WTC11 (cell line): Measurements from ENCODE around the gene PRCC. TPM values are rescaled to one million over a fixed set of nuclear protein-coding genes. Genes with fewer than 3 reads are reported as not detected.

ENCODE experiments used
- ATAC-seq: fragments of 200-7000 bp; cut with Tn5 transposase; 2 replicates; pipeline ENCODE4 v1.10.0; 2021; ENCODE audit warnings: mild to moderate bottlenecking, moderate library complexity
- CTCF ChIA-PET: fragments of 300-600 bp; sonication (Branson Sonifier 250); formaldehyde crosslinking; loops from one replicate; lab custom pipeline; 2021; ENCODE audit warnings: antibody characterized with exemption; lab: Charles Lee
- POLR2A ChIA-PET: fragments of 350-600 bp; sonication (Branson Sonifier 250); formaldehyde crosslinking; loops from one replicate; lab custom pipeline; 2021; ENCODE audit warnings: antibody characterized with exemption; lab: Charles Lee
- DNase-seq: peaks from one replicate; pipeline ENCODE4 v3.0.0; 2021; ENCODE audit warnings: low spot score
- H3K27ac Mint-ChIP-seq: 2 replicates; pipeline ENCODE4 v1.8.0; 2021; ENCODE audit warnings: mixed read lengths
- H3K27me3 Mint-ChIP-seq: 2 replicates; pipeline ENCODE4 v1.8.0; 2021; ENCODE audit warnings: low read depth, mild to moderate bottlenecking, moderate library complexity, mixed read lengths
- H3K36me3 Mint-ChIP-seq: 2 replicates; pipeline ENCODE4 v1.8.0; 2021; ENCODE audit warnings: mixed read lengths
- H3K4me1 Mint-ChIP-seq: 2 replicates; pipeline ENCODE4 v1.8.0; 2022; ENCODE audit warnings: mixed read lengths
- H3K4me3 Mint-ChIP-seq: 2 replicates; pipeline ENCODE4 v1.8.0; 2021; ENCODE audit warnings: mild to moderate bottlenecking, moderate library complexity, mixed read lengths
- H3K9me3 Mint-ChIP-seq: 2 replicates; pipeline ENCODE4 v1.8.0; 2021; ENCODE audit warnings: mixed read lengths
- ATF3 ChIP-seq: sonication (generic); formaldehyde crosslinking; conservative IDR thresholded peaks from 2 replicates; pipeline ENCODE4 v1.8.1; 2022; ENCODE audit warnings: mild to moderate bottlenecking, missing genetic modification reagents
- CREB1 ChIP-seq: sonication (generic); formaldehyde crosslinking; IDR thresholded peaks from 2 replicates; pipeline ENCODE4 v1.8.0; 2023; ENCODE audit warnings: mild to moderate bottlenecking, missing genetic modification reagents
- ELF4 ChIP-seq: sonication (generic); formaldehyde crosslinking; IDR thresholded peaks from 2 replicates; pipeline ENCODE4 v1.8.1; 2022; ENCODE audit warnings: low read depth, mild to moderate bottlenecking, moderate library complexity, missing genetic modification reagents
- EMX1 ChIP-seq: fragments of 250-450 bp; sonication (Bioruptor Pico); IDR thresholded peaks from 2 replicates; pipeline ENCODE4 v1.8.0; 2021; ENCODE audit warnings: mild to moderate bottlenecking
- FOXP1 ChIP-seq: sonication (generic); formaldehyde crosslinking; IDR thresholded peaks from 2 replicates; pipeline ENCODE4 v1.8.0; 2022; ENCODE audit warnings: missing genetic modification reagents, mild to moderate bottlenecking, moderate library complexity, borderline replicate concordance
- NFE2L1 ChIP-seq: sonication (generic); formaldehyde crosslinking; IDR thresholded peaks from 2 replicates; pipeline ENCODE4 v1.8.1; 2023; ENCODE audit warnings: missing genetic modification reagents
- ZNF121 ChIP-seq: sonication (generic); formaldehyde crosslinking; IDR thresholded peaks from 2 replicates; pipeline ENCODE4 v1.8.0; 2023; ENCODE audit warnings: missing genetic modification reagents
- ZNF232 ChIP-seq: sonication (generic); formaldehyde crosslinking; IDR thresholded peaks from 2 replicates; pipeline ENCODE4 v1.8.0; 2022; ENCODE audit warnings: mild to moderate bottlenecking, missing genetic modification reagents
- ZNF263 ChIP-seq: sonication (generic); formaldehyde crosslinking; IDR thresholded peaks from 2 replicates; pipeline ENCODE4 v1.8.1; 2022; ENCODE audit warnings: low read depth, mild to moderate bottlenecking, moderate library complexity, missing genetic modification reagents
- ZNF317 ChIP-seq: sonication (generic); formaldehyde crosslinking; IDR thresholded peaks from 2 replicates; pipeline ENCODE4 v1.8.1; 2023; ENCODE audit warnings: low read depth, mild to moderate bottlenecking, moderate library complexity, missing genetic modification reagents, borderline replicate concordance
- ZNF416 ChIP-seq: fragments of 250-450 bp; sonication (Bioruptor Pico); IDR thresholded peaks from 2 replicates; pipeline ENCODE4 v1.9.0; 2021; ENCODE audit warnings: mild to moderate bottlenecking, inconsistent platforms
- total RNA-seq: library from RNA; stranded (reverse); gene quantifications from 3 replicates; pipeline ENCODE4 v1.2.3, GENCODE V29; 2021
- TF ChIP-seq, protein P1 (sequence below): sonication (generic); formaldehyde crosslinking; conservative IDR thresholded peaks from 2 replicates; pipeline ENCODE4 v1.8.1; 2023; ENCODE audit warnings: mild to moderate bottlenecking, low read depth, missing genetic modification reagents, moderate library complexity

Gene PRCC
- total RNA-seq, 1 experiment from 2014 or later, result 97.4 TPM

GRCh38 chr1:156804572-156805243, 37.4 kb downstream of the PRCC start:
- no peak for TF ChIP-seq FOXP1
- TF ChIP-seq ZNF232 (CRISPR knock-in tag), result no peak
- POLR2A ChIA-PET, result no interaction called here
- no peak overlapping the region for H3K27ac Mint-ChIP-seq
- CTCF ChIA-PET, result interaction anchor here (0.6 to 3.9 kb wide), 7 partner anchors 9 to 123 kb away, joined by 3 to 20 read pairs (median 4); partner anchors contain the start of genes INSRR and NTRK1
- no peaks in the 10 kb centered on the region for H3K4me1 Mint-ChIP-seq
- no peak overlapping the region for H3K4me3 Mint-ChIP-seq
- H3K36me3 Mint-ChIP-seq, result peaks cover 17% of the 10 kb centered on the region
- H3K27me3 Mint-ChIP-seq, result no peaks in the 10 kb centered on the region
- ATAC-seq (no peak), DNase-seq (no peak)
- H3K9me3 Mint-ChIP-seq, result no peaks in the 10 kb centered on the region

- Mint-ChIP-seq H3K36me3 (peaks cover 5% of the 10 kb centered on the region; the same call in 1 of the 2 replicates), H3K27ac (no peak overlapping the region), H3K4me3 (no peak overlapping the region), H3K4me1 (no peaks in the 10 kb centered on the region), H3K9me3 (no peaks in the 10 kb centered on the region), H3K27me3 (no peaks in the 10 kb centered on the region)
- POLR2A ChIA-PET, result interaction anchor here (0.8 kb wide), 1 partner anchor 54 kb away, joined by 3 read pairs; no protein-coding TSS in a partner anchor
- CTCF ChIA-PET, result interaction anchor here (0.6 to 3.9 kb wide), 6 partner anchors 8 to 122 kb away, joined by 3 to 20 read pairs (median 4); partner anchors contain the start of genes INSRR and NTRK1
- DNase-seq (no peak), ATAC-seq (no peak)
- TF ChIP-seq ZNF416 (CRISPR knock-in tag) (no peak), ZNF121 (CRISPR knock-in tag) (no peak), ATF3 (CRISPR knock-in tag) (no peak), ZNF263 (CRISPR knock-in tag) (no peak), NFE2L1 (no peak)
- TF ChIP-seq, protein P1, sequence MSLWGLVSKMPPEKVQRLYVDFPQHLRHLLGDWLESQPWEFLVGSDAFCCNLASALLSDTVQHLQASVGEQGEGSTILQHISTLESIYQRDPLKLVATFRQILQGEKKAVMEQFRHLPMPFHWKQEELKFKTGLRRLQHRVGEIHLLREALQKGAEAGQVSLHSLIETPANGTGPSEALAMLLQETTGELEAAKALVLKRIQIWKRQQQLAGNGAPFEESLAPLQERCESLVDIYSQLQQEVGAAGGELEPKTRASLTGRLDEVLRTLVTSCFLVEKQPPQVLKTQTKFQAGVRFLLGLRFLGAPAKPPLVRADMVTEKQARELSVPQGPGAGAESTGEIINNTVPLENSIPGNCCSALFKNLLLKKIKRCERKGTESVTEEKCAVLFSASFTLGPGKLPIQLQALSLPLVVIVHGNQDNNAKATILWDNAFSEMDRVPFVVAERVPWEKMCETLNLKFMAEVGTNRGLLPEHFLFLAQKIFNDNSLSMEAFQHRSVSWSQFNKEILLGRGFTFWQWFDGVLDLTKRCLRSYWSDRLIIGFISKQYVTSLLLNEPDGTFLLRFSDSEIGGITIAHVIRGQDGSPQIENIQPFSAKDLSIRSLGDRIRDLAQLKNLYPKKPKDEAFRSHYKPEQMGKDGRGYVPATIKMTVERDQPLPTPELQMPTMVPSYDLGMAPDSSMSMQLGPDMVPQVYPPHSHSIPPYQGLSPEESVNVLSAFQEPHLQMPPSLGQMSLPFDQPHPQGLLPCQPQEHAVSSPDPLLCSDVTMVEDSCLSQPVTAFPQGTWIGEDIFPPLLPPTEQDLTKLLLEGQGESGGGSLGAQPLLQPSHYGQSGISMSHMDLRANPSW (CRISPR knock-in tag), result no peak
These were observed 38.6 kb downstream of the PRCC start for GRCh38 chr1:156805766-156806511.

- Mint-ChIP-seq H3K9me3 (no peaks in the 10 kb centered on the region), H3K4me1 (0 out of 2 replicates have a peak, but pooled peaks cover 7% of the 10 kb centered on the region), H3K27ac (no peak overlapping the region), H3K36me3 (no peaks in the 10 kb centered on the region), H3K4me3 (no peak overlapping the region)
- ChIA-PET CTCF (interaction anchor here (0.6 to 2.8 kb wide), 6 partner anchors 16 to 121 kb away, joined by 3 to 11 read pairs (median 4); no protein-coding TSS in a partner anchor), POLR2A (interaction anchor here (0.8 kb wide), 1 partner anchor 53 kb away, joined by 3 read pairs; no protein-coding TSS in a partner anchor)
- DNase-seq, result no peak
- no peak for TF ChIP-seq ELF4 (CRISPR knock-in tag)
- TF ChIP-seq, all 79 proteins: peak for 0
- ATAC-seq, result no peak
- H3K27me3 Mint-ChIP-seq, result peaks cover 6% of the 10 kb centered on the region
These were observed 39.4 kb downstream of the PRCC start for GRCh38 chr1:156806512-156807440.

DNA sequence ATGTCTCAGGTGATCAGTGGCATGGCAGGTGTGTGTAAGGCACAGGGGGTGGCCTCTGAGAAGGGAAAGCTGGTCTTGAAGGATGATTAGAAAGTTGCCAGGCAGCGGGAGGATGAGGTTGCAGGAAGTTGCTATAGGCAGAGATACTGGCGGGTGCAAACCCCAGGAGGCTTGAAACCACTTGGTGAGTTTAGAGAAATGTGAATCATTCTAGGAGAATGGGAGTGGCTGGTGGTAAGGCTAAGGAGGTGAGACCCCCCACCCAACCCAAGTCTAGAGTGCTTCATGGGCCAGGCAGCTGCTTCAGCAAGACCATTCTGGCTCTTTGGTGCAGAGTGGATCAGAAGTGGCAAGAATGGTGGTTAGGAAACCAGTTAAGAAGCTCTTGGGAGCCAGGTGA, 40.3 kb downstream of the PRCC start:
- ChIA-PET POLR2A (no interaction called here), CTCF (interaction anchor here (0.6 to 1.7 kb wide), 7 partner anchors 11 to 118 kb away, joined by 3 to 11 read pairs (median 5); partner anchors contain the start of gene NTRK1)
- Mint-ChIP-seq H3K27me3 (peaks cover 14% of the 10 kb centered on the region), H3K4me3 (no peak overlapping the region), H3K4me1 (0 out of 2 replicates have a peak, but pooled peaks cover 7% of the 10 kb centered on the region), H3K36me3 (peaks cover 4% of the 10 kb centered on the region; the same call in 1 of the 2 replicates), H3K27ac (no peak overlapping the region), H3K9me3 (no peaks in the 10 kb centered on the region)
- DNase-seq (no peak), ATAC-seq (no peak)
- TF ChIP-seq EMX1 (no peak), ZNF317 (no peak), NFE2L1 (no peak), CREB1 (CRISPR knock-in tag) (no peak)
